Rectal smooth muscle tissue (tissue), 1 donor: ENCODE data around the gene GPN3.
"Not testable (repeated sequence)": the region's sequence is repeated elsewhere in the genome, so short reads cannot be mapped to it uniquely, and the experiment has no call there.

Experiments used
- H3K27ac ChIP-seq: one replicate; pipeline ENCODE4 v1.7.0; 2013; ENCODE audit warnings: low read depth, low read length, inconsistent platforms
- H3K27me3 ChIP-seq: one replicate; pipeline ENCODE4 v1.7.0; 2013; ENCODE audit warnings: low read length; ENCODE audit not compliant: control insufficient read depth, insufficient read depth
- H3K36me3 ChIP-seq: one replicate; pipeline ENCODE4 v1.7.0; 2013; ENCODE audit warnings: low read length; ENCODE audit not compliant: control insufficient read depth, insufficient read depth
- H3K4me1 ChIP-seq: one replicate; pipeline ENCODE4 v1.7.0; 2013; ENCODE audit warnings: low read length; ENCODE audit not compliant: control insufficient read depth, insufficient read depth
- H3K4me3 ChIP-seq: one replicate; pipeline ENCODE4 v1.7.0; 2013; ENCODE audit warnings: low read length
- H3K9ac ChIP-seq: one replicate; pipeline ENCODE4 v1.7.0; 2013; ENCODE audit warnings: low read length

The GPN3 gene

DNA sequence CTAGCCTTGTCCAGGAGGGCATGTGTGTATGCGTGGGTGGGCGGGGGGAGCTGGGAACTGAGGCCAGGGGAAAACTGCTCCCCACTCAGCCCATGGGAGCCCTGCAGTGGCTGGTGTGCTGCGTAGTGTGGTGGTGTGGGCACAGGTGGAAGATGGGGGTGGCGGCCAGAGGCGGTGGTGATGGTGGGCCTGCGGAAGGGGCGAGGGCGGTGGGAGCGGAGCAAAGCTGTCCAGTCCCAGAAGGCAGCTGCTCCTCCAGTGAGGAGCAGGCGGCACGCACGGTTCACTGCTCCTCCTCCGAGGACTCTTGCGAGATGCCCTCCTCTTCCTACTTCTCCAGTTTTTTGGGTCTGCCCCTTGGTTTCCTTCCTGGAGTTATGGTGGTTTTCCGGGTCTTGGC, 38.4 kb downstream of the GPN3 start:
- not testable (repeated sequence) for H3K9ac ChIP-seq, H3K36me3 ChIP-seq, H3K27me3 ChIP-seq, H3K4me3 ChIP-seq, H3K27ac ChIP-seq, H3K4me1 ChIP-seq

- Histone ChIP-seq H3K27me3 (no peaks in the 10 kb centered on the region), H3K4me3 (no peak overlapping the region), H3K9ac (no peak overlapping the region), H3K4me1 (peaks cover 2% of the 10 kb centered on the region), H3K27ac (no peak overlapping the region), H3K36me3 (no peaks in the 10 kb centered on the region)
Observed at GRCh38 chr12:110426406-110426805, 41.7 kb downstream of the GPN3 start.

DNA sequence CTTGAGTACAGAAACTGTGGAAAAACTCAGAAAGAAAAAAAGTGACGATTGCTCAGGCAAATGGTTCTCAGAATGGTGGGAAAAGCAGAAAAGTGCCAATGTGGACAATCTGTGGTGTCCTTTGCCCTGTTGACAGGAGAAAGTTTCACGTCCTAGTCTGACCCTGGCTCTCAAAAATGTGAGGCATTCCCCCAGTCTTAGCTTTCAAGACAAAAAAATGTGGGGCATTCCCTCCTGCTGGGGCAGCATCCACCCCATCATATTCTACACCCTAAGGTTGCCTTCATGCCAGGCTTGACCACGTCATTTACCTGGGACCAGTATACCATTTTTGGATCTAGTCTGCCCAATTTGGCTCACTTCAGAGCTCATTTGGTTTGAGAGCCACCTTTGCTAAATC, 43.8 kb downstream of the GPN3 start:
- no peaks in the 10 kb centered on the region for H3K27me3 ChIP-seq
- no peak overlapping the region for H3K4me3 ChIP-seq
- H3K4me1 ChIP-seq = peaks cover 2% of the 10 kb centered on the region
- H3K9ac ChIP-seq = no peak overlapping the region
- H3K36me3 ChIP-seq = no peaks in the 10 kb centered on the region
- no peak overlapping the region for H3K27ac ChIP-seq

- no peaks in the 10 kb centered on the region for H3K27me3 ChIP-seq
- H3K27ac ChIP-seq = peak overlapping the region; percentile 48
- no peaks in the 10 kb centered on the region for H3K36me3 ChIP-seq
Observed at GRCh38 chr12:110421701-110422100, 46.4 kb downstream of the GPN3 start.

DNA sequence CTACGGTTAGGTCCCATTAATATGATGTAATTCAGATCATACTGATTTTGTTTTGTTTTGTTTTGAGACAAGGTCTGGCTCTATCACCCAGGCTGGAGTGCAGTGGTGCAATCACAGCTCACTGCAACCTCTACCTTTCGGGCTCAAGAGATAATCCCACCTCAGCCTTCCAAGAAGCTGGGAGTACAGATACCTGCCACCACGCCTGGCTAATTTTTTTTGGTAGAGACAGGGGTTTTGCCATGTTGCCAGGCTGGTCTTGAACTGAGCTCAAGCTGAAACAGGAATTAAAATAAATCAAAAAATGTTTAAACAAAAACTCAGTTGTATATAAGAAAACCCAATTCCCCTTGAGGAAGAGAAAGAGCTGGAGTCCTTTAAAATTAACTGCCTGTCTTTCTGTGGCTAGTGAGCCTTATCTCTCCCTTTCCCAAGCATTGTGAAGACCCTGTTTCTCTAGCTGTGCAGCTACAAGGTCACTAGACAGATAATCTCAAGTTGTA, 46.8 kb downstream of the GPN3 start:
- no peak overlapping the region for H3K9ac ChIP-seq
- no peak overlapping the region for H3K27ac ChIP-seq
- H3K36me3 ChIP-seq = no peaks in the 10 kb centered on the region
- H3K27me3 ChIP-seq = no peaks in the 10 kb centered on the region
- H3K4me3 ChIP-seq = no peak overlapping the region
- H3K4me1 ChIP-seq = peaks cover 2% of the 10 kb centered on the region

More at GRCh38 chr12:110421701-110422100, 46.4 kb downstream of the GPN3 start:
- H3K4me3 ChIP-seq = no peak overlapping the region
- H3K4me1 ChIP-seq = peaks cover 2% of the 10 kb centered on the region
- H3K9ac ChIP-seq = no peak overlapping the region

GRCh38 chr12:110420644-110421043, 47.4 kb downstream of the GPN3 start:
- not testable (repeated sequence) for H3K4me1 ChIP-seq, H3K9ac ChIP-seq, H3K4me3 ChIP-seq, H3K27me3 ChIP-seq, H3K36me3 ChIP-seq, H3K27ac ChIP-seq

GRCh38 chr12:110417113-110417512, 50.9 kb downstream of the GPN3 start:
- not testable (repeated sequence) for H3K27me3 ChIP-seq, H3K36me3 ChIP-seq, H3K4me1 ChIP-seq, H3K27ac ChIP-seq, H3K4me3 ChIP-seq, H3K9ac ChIP-seq

GRCh38 chr12:110410086-110410485, 58.0 kb downstream of the GPN3 start:
- H3K27ac ChIP-seq, H3K4me3 ChIP-seq, H3K36me3 ChIP-seq, H3K4me1 ChIP-seq, H3K27me3 ChIP-seq, H3K9ac ChIP-seq: not testable (repeated sequence)

DNA sequence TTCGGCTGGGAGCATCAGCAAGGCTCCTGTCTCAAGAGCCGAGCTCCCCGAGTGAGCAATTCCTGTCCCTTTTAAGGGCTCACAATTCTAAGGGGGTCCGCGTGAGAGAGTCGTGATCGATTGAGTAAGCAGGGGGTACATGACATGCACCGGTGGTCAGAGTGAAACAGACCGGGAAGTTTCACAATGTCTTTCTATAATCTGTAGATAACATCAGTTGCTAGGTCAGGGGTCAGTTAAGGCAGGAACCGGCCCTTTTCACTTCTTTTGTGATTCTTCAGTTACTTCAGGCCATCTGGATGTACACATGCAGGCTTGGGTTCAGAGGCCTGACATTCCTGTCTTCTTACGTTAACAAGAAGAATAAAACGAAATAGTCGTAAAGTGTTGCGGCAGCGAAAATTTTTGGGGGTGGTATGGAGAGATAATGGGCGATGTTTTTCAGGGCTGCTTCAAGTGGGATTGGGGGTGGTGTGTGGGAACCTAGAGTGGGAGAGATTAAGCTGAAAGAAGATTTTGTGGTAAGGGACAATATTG, 62.9 kb downstream of the GPN3 start:
- H3K27me3 ChIP-seq, H3K9ac ChIP-seq, H3K36me3 ChIP-seq, H3K4me1 ChIP-seq, H3K4me3 ChIP-seq, H3K27ac ChIP-seq: not testable (repeated sequence)

DNA sequence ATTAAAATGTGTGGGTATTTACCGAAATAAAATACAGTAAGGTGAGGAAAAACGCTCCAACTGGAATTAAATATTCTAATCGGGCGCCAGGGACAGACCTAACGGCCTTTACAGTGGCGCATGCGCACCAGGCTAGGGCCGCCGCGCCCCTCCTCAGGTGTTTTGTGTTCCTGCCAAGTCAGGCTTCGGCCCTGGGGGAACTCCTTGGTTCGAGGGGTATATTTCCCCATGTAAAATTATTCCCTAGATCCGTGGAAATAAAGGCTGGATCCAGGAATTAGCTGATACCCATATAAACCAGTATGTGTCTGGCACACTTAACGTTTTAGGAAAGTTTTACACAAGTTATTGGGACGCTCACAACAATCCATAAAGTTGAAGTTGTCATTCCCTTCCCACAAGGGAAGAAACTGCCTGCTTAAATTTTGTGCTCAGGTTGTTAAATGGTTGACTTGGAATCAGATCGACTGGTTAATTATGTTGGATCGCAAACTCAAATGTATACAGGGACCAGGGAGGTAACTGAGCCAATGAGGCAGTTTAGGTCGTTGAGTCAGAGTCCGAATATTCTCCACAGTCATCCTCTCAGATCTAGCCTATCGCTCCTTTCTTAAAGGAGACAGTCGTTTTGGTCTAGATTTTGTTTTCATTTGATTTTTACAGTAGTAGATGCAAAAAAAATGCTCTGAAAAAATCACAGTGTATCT, 63.9 kb downstream of the GPN3 start:
- H3K27me3 ChIP-seq = no peaks in the 10 kb centered on the region
- H3K4me3 ChIP-seq = peak overlapping the region; percentile 75
- H3K27ac ChIP-seq = peak overlapping the region; percentile 98
- H3K4me1 ChIP-seq = no peaks in the 10 kb centered on the region
- H3K9ac ChIP-seq = peak overlapping the region; percentile 57
- H3K36me3 ChIP-seq = peaks cover 5% of the 10 kb centered on the region

- Histone ChIP-seq H3K4me1 (no peaks in the 10 kb centered on the region), H3K36me3 (peaks cover 5% of the 10 kb centered on the region), H3K9ac (peak within 1 kb of the TSS; percentile 57), H3K4me3 (peak within 1 kb of the TSS; percentile 75), H3K27ac (peak within 1 kb of the TSS; percentile 98), H3K27me3 (no peaks in the 10 kb centered on the region)
Observed at GRCh38 chr12:110403146-110403975, 64.7 kb downstream of the GPN3 start, which contains the start of gene ANAPC7. ANAPC7 (minus strand) TSS chr12:110403708; CDS start chr12:110403627, 81 bp downstream.
